IPS-18a (cell line): ENCODE measurements around the gene LRP1.

Experiments used
- H3K27ac ChIP-seq: one replicate; pipeline ENCODE4 v1.5.1; 2013; ENCODE audit warnings: low read length
- H3K27me3 ChIP-seq: one replicate; pipeline ENCODE4 v1.6.1; 2013; ENCODE audit warnings: mild to moderate bottlenecking, low read length; ENCODE audit not compliant: control insufficient read depth, insufficient read depth
- H3K36me3 ChIP-seq: one replicate; pipeline ENCODE4 v1.6.1; 2013; ENCODE audit warnings: low read depth, low read length; ENCODE audit not compliant: control insufficient read depth
- H3K4me1 ChIP-seq: one replicate; pipeline ENCODE4 v1.6.1; 2013; ENCODE audit warnings: low read depth, low read length; ENCODE audit not compliant: control insufficient read depth
- H3K4me3 ChIP-seq: one replicate; pipeline ENCODE4 v1.5.1; 2013; ENCODE audit warnings: low read length
- H3K9ac ChIP-seq: one replicate; pipeline ENCODE4 v1.6.1; 2013; ENCODE audit warnings: mild to moderate bottlenecking, low read length, moderate library complexity
- H3K9me3 ChIP-seq: one replicate; pipeline ENCODE4 v1.6.1; 2013; ENCODE audit warnings: low read depth, low read length; ENCODE audit not compliant: control insufficient read depth

The LRP1 gene

DNA sequence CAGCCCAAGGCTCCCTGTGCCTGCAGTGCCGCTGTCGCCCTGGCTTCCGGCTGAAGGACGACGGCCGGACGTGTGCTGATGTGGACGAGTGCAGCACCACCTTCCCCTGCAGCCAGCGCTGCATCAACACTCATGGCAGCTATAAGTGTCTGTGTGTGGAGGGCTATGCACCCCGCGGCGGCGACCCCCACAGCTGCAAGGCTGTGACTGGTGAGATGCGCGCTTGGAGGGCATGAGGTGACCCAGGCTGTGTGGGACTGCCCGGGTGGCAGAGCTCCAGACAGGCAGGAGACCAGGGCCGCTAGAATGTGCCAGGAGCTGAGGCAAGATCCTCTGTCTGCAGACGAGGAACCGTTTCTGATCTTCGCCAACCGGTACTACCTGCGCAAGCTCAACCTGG lies 68.7 kb downstream of the LRP1 start:
- H3K36me3 ChIP-seq = peaks cover 95% of the 10 kb centered on the region
- H3K9me3 ChIP-seq = no peaks in the 10 kb centered on the region
- no peak overlapping the region for H3K4me3 ChIP-seq
- H3K27me3 ChIP-seq = no peaks in the 10 kb centered on the region
- no peak overlapping the region for H3K27ac ChIP-seq
- no peak overlapping the region for H3K9ac ChIP-seq
- no peaks in the 10 kb centered on the region for H3K4me1 ChIP-seq

DNA sequence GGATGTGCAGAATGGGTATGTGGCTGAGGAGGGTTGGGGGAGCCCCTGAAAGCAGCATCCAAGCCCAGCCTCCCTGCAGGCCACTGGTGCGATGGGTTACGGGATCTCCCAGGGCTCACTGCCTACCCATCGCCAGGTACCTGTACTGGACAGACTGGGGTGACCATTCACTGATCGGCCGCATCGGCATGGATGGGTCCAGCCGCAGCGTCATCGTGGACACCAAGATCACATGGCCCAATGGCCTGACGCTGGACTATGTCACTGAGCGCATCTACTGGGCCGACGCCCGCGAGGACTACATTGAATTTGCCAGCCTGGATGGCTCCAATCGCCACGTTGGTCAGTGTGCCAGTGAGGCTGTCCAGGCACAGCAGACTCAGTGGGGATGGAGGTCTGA lies 70.0 kb downstream of the LRP1 start:
- Histone ChIP-seq H3K4me3 (no peak overlapping the region), H3K4me1 (no peaks in the 10 kb centered on the region), H3K36me3 (peaks cover 87% of the 10 kb centered on the region), H3K27ac (no peak overlapping the region), H3K9me3 (no peaks in the 10 kb centered on the region), H3K27me3 (no peaks in the 10 kb centered on the region), H3K9ac (no peak overlapping the region)

DNA sequence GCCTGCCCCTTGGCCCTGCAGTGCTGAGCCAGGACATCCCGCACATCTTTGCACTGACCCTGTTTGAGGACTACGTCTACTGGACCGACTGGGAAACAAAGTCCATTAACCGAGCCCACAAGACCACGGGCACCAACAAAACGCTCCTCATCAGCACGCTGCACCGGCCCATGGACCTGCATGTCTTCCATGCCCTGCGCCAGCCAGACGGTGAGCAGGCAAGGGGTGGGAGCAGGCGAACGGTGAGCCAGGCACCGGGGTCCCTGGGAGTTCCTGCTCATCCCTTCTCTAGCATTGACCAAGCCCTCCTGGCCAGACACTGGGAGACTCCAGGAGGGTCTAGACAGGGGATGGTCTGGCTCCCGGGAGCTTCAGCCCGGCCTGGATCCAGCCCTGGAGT lies 70.9 kb downstream of the LRP1 start:
- H3K4me1 ChIP-seq = no peaks in the 10 kb centered on the region

DNA sequence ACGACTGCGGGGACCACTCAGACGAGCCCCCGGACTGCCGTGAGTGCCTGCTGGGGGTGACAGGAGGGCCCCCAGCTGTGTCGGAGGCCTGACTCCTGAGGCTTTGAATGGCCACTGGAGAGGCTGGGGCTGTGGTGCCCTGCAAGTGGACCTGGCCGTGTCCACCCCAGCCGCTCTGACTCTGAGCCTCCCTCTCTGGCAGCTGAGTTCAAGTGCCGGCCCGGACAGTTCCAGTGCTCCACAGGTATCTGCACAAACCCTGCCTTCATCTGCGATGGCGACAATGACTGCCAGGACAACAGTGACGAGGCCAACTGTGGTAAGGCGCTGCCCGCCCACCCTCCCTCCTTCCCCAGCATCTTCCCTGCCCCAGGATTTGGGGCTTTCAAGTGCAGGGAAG lies 72.2 kb downstream of the LRP1 start:
- Histone ChIP-seq H3K4me1 (no peaks in the 10 kb centered on the region), H3K9ac (no peak overlapping the region), H3K36me3 (peaks cover 86% of the 10 kb centered on the region), H3K4me3 (no peak overlapping the region), H3K9me3 (no peaks in the 10 kb centered on the region), H3K27ac (no peak overlapping the region), H3K27me3 (no peaks in the 10 kb centered on the region)

More for the DNA sequence above, 70.9 kb downstream of the LRP1 start:
- Histone ChIP-seq H3K27me3 (no peaks in the 10 kb centered on the region), H3K9me3 (no peaks in the 10 kb centered on the region), H3K9ac (no peak overlapping the region), H3K27ac (no peak overlapping the region), H3K36me3 (peaks cover 87% of the 10 kb centered on the region), H3K4me3 (no peak overlapping the region)

DNA sequence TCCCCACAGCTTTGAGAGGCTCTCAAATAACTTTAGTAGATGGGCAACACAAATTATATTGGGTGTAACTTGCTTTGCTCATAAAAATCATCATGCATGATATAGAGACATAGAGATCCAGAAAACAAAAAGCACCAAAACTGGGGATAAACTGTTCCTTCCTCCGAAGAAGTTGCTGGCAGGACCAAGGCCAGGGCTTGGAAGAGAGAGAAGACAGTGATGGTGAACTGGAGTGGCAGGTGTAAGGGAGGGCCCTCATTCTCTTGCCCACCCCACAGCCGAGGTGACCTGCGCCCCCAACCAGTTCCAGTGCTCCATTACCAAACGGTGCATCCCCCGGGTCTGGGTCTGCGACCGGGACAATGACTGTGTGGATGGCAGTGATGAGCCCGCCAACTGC lies 72.9 kb downstream of the LRP1 start:
- H3K9me3 ChIP-seq = no peaks in the 10 kb centered on the region
- peaks cover 86% of the 10 kb centered on the region for H3K36me3 ChIP-seq
- H3K27me3 ChIP-seq = no peaks in the 10 kb centered on the region
- no peaks in the 10 kb centered on the region for H3K4me1 ChIP-seq
- H3K27ac ChIP-seq = no peak overlapping the region
- H3K4me3 ChIP-seq = no peak overlapping the region
- H3K9ac ChIP-seq = no peak overlapping the region

DNA sequence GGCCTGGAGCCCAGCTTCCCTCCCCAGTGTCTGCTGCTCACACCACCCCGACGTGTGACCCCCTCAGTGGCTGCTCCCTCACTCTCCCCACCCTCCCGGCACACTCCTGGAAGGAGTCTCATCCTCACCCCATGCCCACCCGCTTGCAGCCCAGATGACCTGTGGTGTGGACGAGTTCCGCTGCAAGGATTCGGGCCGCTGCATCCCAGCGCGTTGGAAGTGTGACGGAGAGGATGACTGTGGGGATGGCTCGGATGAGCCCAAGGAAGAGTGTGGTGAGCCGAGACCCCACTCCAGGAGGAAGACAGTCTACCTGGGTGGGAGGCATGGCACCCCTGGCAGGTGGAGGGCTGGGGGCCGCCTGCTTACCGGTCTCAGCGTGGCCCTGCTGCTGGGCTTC lies 73.3 kb downstream of the LRP1 start:
- H3K4me3 ChIP-seq = no peak overlapping the region
- peaks cover 86% of the 10 kb centered on the region for H3K36me3 ChIP-seq
- H3K9ac ChIP-seq = no peak overlapping the region
- H3K27me3 ChIP-seq = no peaks in the 10 kb centered on the region
- no peaks in the 10 kb centered on the region for H3K9me3 ChIP-seq
- no peaks in the 10 kb centered on the region for H3K4me1 ChIP-seq
- H3K27ac ChIP-seq = no peak overlapping the region

DNA sequence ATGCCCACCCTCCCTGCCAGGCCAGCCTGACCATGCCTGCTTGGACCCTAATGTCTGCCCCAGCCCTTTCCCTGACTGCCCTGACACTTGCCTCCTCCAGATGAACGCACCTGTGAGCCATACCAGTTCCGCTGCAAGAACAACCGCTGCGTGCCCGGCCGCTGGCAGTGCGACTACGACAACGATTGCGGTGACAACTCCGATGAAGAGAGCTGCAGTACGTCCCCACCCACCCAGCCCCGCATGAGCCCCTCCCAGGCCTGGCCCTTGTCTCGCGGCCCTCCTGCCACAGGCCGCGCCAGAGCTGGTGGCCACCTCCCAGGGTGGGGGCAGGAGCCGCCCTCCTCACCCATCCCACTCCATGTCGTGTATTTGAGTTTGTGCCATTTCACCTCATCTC lies 74.0 kb downstream of the LRP1 start:
- H3K9ac ChIP-seq = no peak overlapping the region
- H3K27me3 ChIP-seq = no peaks in the 10 kb centered on the region
- no peaks in the 10 kb centered on the region for H3K9me3 ChIP-seq
- no peaks in the 10 kb centered on the region for H3K4me1 ChIP-seq
- H3K4me3 ChIP-seq = no peak overlapping the region
- peaks cover 80% of the 10 kb centered on the region for H3K36me3 ChIP-seq
- H3K27ac ChIP-seq = no peak overlapping the region

DNA sequence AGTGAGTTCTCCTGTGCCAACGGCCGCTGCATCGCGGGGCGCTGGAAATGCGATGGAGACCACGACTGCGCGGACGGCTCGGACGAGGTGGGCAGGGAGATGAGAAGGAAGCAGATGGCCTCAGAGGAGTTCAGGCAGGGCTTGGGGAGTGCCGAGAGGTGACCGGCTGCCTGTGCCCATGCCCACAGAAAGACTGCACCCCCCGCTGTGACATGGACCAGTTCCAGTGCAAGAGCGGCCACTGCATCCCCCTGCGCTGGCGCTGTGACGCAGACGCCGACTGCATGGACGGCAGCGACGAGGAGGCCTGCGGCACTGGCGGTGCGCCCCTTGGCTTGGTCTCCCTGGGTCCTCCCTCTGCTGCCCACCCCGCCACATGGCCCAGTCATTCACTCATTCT lies 74.9 kb downstream of the LRP1 start:
- Histone ChIP-seq H3K27me3 (no peaks in the 10 kb centered on the region), H3K36me3 (peaks cover 71% of the 10 kb centered on the region), H3K27ac (no peak overlapping the region), H3K9ac (no peak overlapping the region), H3K4me1 (no peaks in the 10 kb centered on the region), H3K4me3 (no peak overlapping the region), H3K9me3 (no peaks in the 10 kb centered on the region)

DNA sequence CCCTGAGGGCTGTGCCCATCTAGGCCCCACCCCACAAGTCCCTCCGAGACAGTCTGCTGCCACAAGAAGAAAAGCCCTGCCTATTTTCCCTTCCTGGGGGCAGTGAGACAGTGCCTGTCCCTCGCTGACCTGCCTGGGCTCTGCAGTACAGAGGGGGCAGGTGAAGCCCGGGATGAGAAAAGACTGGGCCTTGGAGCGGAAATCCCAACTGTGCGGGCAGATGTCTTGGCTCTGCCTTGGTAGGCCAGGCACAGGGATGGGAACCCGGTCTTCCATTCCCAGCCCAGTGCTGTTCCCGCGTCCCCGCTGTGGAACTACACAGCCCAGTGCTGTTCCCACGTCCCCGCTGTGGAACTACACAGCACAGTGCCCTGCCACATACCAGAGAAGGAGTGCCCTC lies 75.5 kb downstream of the LRP1 start:
- no peak overlapping the region for H3K27ac ChIP-seq
- no peak overlapping the region for H3K9ac ChIP-seq
- no peaks in the 10 kb centered on the region for H3K27me3 ChIP-seq
- peaks cover 65% of the 10 kb centered on the region for H3K36me3 ChIP-seq
- no peak overlapping the region for H3K4me3 ChIP-seq
- no peaks in the 10 kb centered on the region for H3K9me3 ChIP-seq
- H3K4me1 ChIP-seq = no peaks in the 10 kb centered on the region

DNA sequence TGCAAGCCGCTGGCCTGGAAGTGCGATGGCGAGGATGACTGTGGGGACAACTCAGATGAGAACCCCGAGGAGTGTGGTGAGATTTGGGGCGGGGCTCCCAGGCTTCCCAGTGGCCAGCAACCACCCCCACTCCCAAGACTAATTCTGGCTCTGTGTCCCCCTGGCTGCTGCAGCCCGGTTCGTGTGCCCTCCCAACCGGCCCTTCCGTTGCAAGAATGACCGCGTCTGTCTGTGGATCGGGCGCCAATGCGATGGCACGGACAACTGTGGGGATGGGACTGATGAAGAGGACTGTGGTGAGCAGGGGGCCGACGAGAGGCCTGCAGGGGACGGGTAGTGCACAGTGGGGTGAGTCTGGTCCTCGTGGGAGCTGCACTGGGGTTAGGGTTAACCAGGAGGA lies 76.2 kb downstream of the LRP1 start:
- Histone ChIP-seq H3K27ac (no peak overlapping the region), H3K9me3 (no peaks in the 10 kb centered on the region), H3K27me3 (no peaks in the 10 kb centered on the region), H3K4me1 (no peaks in the 10 kb centered on the region), H3K36me3 (peaks cover 63% of the 10 kb centered on the region), H3K4me3 (no peak overlapping the region), H3K9ac (no peak overlapping the region)

DNA sequence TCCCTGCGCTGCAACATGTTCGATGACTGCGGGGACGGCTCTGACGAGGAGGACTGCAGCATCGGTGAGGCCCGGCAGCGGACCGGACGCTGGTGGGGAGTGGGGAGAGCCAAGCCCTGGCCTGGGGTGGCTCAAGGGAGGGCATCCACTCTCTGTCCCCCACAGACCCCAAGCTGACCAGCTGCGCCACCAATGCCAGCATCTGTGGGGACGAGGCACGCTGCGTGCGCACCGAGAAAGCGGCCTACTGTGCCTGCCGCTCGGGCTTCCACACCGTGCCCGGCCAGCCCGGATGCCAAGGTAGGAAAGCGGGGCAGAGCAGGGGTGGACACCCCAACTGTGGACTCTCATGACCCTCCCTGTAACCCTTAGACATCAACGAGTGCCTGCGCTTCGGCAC lies 76.9 kb downstream of the LRP1 start:
- Histone ChIP-seq H3K27ac (no peak overlapping the region), H3K36me3 (peaks cover 58% of the 10 kb centered on the region), H3K9ac (no peak overlapping the region), H3K4me3 (no peak overlapping the region), H3K27me3 (no peaks in the 10 kb centered on the region), H3K9me3 (no peaks in the 10 kb centered on the region), H3K4me1 (no peaks in the 10 kb centered on the region)

DNA sequence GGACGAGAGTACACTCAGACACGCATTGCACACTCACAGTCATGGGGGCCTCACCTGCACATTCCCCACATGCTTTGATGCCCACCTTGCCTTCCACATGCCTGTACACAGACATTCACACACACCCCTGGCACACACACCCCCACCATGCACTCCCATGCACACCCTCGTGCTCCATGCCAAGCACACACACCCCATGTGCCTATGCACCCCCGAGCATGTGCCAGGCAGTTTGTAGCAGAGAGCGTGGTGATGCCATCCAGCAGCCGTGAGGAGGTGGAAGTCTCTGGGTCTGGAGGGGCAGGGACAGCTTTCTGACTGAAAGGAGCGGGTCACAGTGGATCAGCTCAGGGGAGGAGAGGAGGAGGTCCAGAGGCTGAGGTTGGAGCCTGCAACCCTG lies 77.6 kb downstream of the LRP1 start:
- no peak overlapping the region for H3K27ac ChIP-seq
- peaks cover 58% of the 10 kb centered on the region for H3K36me3 ChIP-seq
- H3K4me3 ChIP-seq = no peak overlapping the region
- no peak overlapping the region for H3K9ac ChIP-seq
- H3K9me3 ChIP-seq = no peaks in the 10 kb centered on the region
- no peaks in the 10 kb centered on the region for H3K4me1 ChIP-seq
- no peaks in the 10 kb centered on the region for H3K27me3 ChIP-seq
